Adipocyte (in vitro differentiated cells): ENCODE measurements around the gene AFG3L2.

Experiments
- DNase-seq: peaks from one replicate; pipeline ENCODE4 v3.0.0-alpha.2; 2015; ENCODE audit warnings: low read depth
- H3K27me3 ChIP-seq: replicated peaks from 2 replicates; pipeline ENCODE4 v1.7.0; 2013; ENCODE audit warnings: mild to moderate bottlenecking, low read length, moderate library complexity; ENCODE audit not compliant: control insufficient read depth, insufficient read depth
- H3K36me3 ChIP-seq: 2 replicates; pipeline ENCODE4 v1.7.0; 2013; ENCODE audit warnings: low read length, mild to moderate bottlenecking, moderate library complexity; ENCODE audit not compliant: control insufficient read depth, insufficient read depth, severe bottlenecking
- H3K4me1 ChIP-seq: 2 replicates; pipeline ENCODE4 v1.7.0; 2013; ENCODE audit warnings: mild to moderate bottlenecking, low read length, moderate library complexity; ENCODE audit not compliant: control insufficient read depth, insufficient read depth
- H3K4me3 ChIP-seq: 2 replicates; pipeline ENCODE4 v1.7.0; 2013; ENCODE audit warnings: mild to moderate bottlenecking, low read length, moderate library complexity
- H3K9ac ChIP-seq: 2 replicates; pipeline ENCODE4 v1.7.0; 2013; ENCODE audit warnings: mild to moderate bottlenecking, low read length, moderate library complexity
- H3K9me3 ChIP-seq: 2 replicates; pipeline ENCODE4 v1.7.0; 2013; ENCODE audit warnings: mild to moderate bottlenecking, low read length, moderate library complexity; ENCODE audit not compliant: control insufficient read depth

AFG3L2 gene

GRCh38 chr18:12318857-12319256 is 58.2 kb downstream of the AFG3L2 start:
- Histone ChIP-seq H3K9me3 (no peaks in the 10 kb centered on the region), H3K4me3 (no peak overlapping the region), H3K4me1 (peaks cover 50% of the 10 kb centered on the region), H3K36me3 (peaks cover 90% of the 10 kb centered on the region), H3K27me3 (no peaks in the 10 kb centered on the region), H3K9ac (peak overlapping the region; percentile 56)
- DNase-seq: no peak

GRCh38 chr18:12318334-12318697 is 58.7 kb downstream of the AFG3L2 start:
- DNase-seq: no peak
- H3K27me3 ChIP-seq: no peaks in the 10 kb centered on the region
- H3K9me3 ChIP-seq: no peaks in the 10 kb centered on the region
- peak overlapping the region; percentile 56 for H3K9ac ChIP-seq
- peaks cover 55% of the 10 kb centered on the region for H3K4me1 ChIP-seq
- H3K36me3 ChIP-seq: peaks cover 91% of the 10 kb centered on the region
- H3K4me3 ChIP-seq: peak overlapping the region; percentile 35

GRCh38 chr18:12317664-12318333 is 59.2 kb downstream of the AFG3L2 start:
- Histone ChIP-seq H3K27me3 (no peaks in the 10 kb centered on the region), H3K9ac (peak overlapping the region; percentile 56), H3K4me3 (peak overlapping the region; percentile 35), H3K9me3 (no peaks in the 10 kb centered on the region), H3K4me1 (peaks cover 60% of the 10 kb centered on the region), H3K36me3 (peaks cover 91% of the 10 kb centered on the region)
- peak; percentile 19 for DNase-seq

- H3K4me1 ChIP-seq: peaks cover 73% of the 10 kb centered on the region
- H3K36me3 ChIP-seq: peaks cover 89% of the 10 kb centered on the region
- peaks cover 9% of the 10 kb centered on the region for H3K9me3 ChIP-seq
- no peak for DNase-seq
- H3K9ac ChIP-seq: peak overlapping the region; percentile 77
- H3K27me3 ChIP-seq: no peaks in the 10 kb centered on the region
- H3K4me3 ChIP-seq: peak overlapping the region; percentile 64
Observed at GRCh38 chr18:12315911-12316310, 61.1 kb downstream of the AFG3L2 start.

GRCh38 chr18:12315490-12315889 is 61.5 kb downstream of the AFG3L2 start:
- Histone ChIP-seq H3K27me3 (no peaks in the 10 kb centered on the region), H3K9ac (peak overlapping the region; percentile 77), H3K9me3 (peaks cover 9% of the 10 kb centered on the region), H3K36me3 (peaks cover 89% of the 10 kb centered on the region), H3K4me3 (peak overlapping the region; percentile 64), H3K4me1 (peaks cover 77% of the 10 kb centered on the region)
- no peak for DNase-seq

GRCh38 chr18:12314591-12315305 is 62.3 kb downstream of the AFG3L2 start:
- H3K4me1 ChIP-seq: peaks cover 83% of the 10 kb centered on the region
- DNase-seq: no peak
- peak overlapping the region; percentile 77 for H3K9ac ChIP-seq
- H3K36me3 ChIP-seq: peaks cover 84% of the 10 kb centered on the region
- peaks cover 9% of the 10 kb centered on the region for H3K9me3 ChIP-seq
- peak overlapping the region; percentile 64 for H3K4me3 ChIP-seq
- no peaks in the 10 kb centered on the region for H3K27me3 ChIP-seq

GRCh38 chr18:12313530-12314245 is 63.3 kb downstream of the AFG3L2 start:
- Histone ChIP-seq H3K9ac (peak overlapping the region; percentile 77), H3K4me1 (peaks cover 84% of the 10 kb centered on the region), H3K9me3 (peaks cover 9% of the 10 kb centered on the region), H3K27me3 (no peaks in the 10 kb centered on the region), H3K4me3 (no peak overlapping the region), H3K36me3 (peaks cover 75% of the 10 kb centered on the region)
- no peak for DNase-seq

GRCh38 chr18:12312976-12313375 is 64.1 kb downstream of the AFG3L2 start:
- H3K9ac ChIP-seq: peak overlapping the region; percentile 77
- H3K36me3 ChIP-seq: peaks cover 68% of the 10 kb centered on the region
- H3K4me3 ChIP-seq: no peak overlapping the region
- H3K27me3 ChIP-seq: no peaks in the 10 kb centered on the region
- H3K4me1 ChIP-seq: peaks cover 77% of the 10 kb centered on the region
- peaks cover 9% of the 10 kb centered on the region for H3K9me3 ChIP-seq
- DNase-seq: peak; percentile 78

- peaks cover 51% of the 10 kb centered on the region for H3K36me3 ChIP-seq
- peak; percentile 36 for DNase-seq
- H3K27me3 ChIP-seq: no peaks in the 10 kb centered on the region
- peak overlapping the region; percentile 97 for H3K4me3 ChIP-seq
- peaks cover 69% of the 10 kb centered on the region for H3K4me1 ChIP-seq
- no peak overlapping the region for H3K9ac ChIP-seq
- peaks cover 9% of the 10 kb centered on the region for H3K9me3 ChIP-seq
Observed at GRCh38 chr18:12310762-12311161, 66.3 kb downstream of the AFG3L2 start.

- peak; percentile 33 for DNase-seq
- Histone ChIP-seq H3K36me3 (peaks cover 43% of the 10 kb centered on the region), H3K27me3 (no peaks in the 10 kb centered on the region), H3K9ac (peak overlapping the region; percentile 98), H3K4me1 (peaks cover 59% of the 10 kb centered on the region), H3K9me3 (peaks cover 9% of the 10 kb centered on the region), H3K4me3 (peak overlapping the region; percentile 97)
Observed at GRCh38 chr18:12309683-12310198, 67.3 kb downstream of the AFG3L2 start.
